Left lung (tissue), 10 donors: Measurements from ENCODE around the gene GRB2. TPM values are rescaled to one million over a fixed set of nuclear protein-coding genes. Genes with fewer than 3 reads are reported as not detected.
"Not testable (repeated sequence)": the region's sequence is repeated elsewhere in the genome, so short reads cannot be mapped to it uniquely, and the experiment has no call there.

Experiments used
- ATAC-seq: fragments of 200-7000 bp; cut with Tn5 transposase; one replicate; pipeline ENCODE4 v1.9.1; 2020; ENCODE audit warnings: moderate library complexity
- DNase-seq, 4 donors: peaks; one replicate each; pipeline ENCODE4 v3.0.0-alpha.2; 2013 to 2020
- H3K27ac ChIP-seq, 2 donors: fragments of 200-600 bp; sonication (generic) in 1 of 2; one replicate each; pipeline versions ENCODE4 v1.5.0 to v1.8.0; 2020 to 2021
- H3K27me3 ChIP-seq, 2 donors: fragments of 200-600 bp; sonication (generic) in 1 of 2; one replicate each; pipeline versions ENCODE4 v1.5.0 to v1.8.0; 2020 to 2021
- H3K36me3 ChIP-seq, 2 donors: fragments of 200-600 bp; sonication (generic) in 1 of 2; one replicate each; pipeline versions ENCODE4 v1.5.0 to v1.8.0; 2020 to 2021
- H3K4me1 ChIP-seq, 2 donors: fragments of 200-600 bp; one replicate each; pipeline ENCODE4 v1.8.0; 2021
- H3K4me3 ChIP-seq, 2 donors: fragments of 200-600 bp; sonication (generic) in 1 of 2; one replicate each; pipeline versions ENCODE4 v1.5.0 to v1.8.0; 2020 to 2021; ENCODE audit warnings: mild to moderate bottlenecking in 1 of 2
- H3K9me3 ChIP-seq, 2 donors: fragments of 200-600 bp; sonication (generic) in 1 of 2; one replicate each; pipeline versions ENCODE4 v1.5.0 to v1.8.0; 2020 to 2021
- CTCF ChIP-seq, 2 donors: fragments of 200-600 bp; sonication (generic) in 1 of 2; IDR thresholded peaks; one replicate each; pipeline versions ENCODE4 v1.5.0 to v1.8.0; 2021; ENCODE audit warnings: antibody characterized with exemption in 2 of 2
- intact Hi-C, 2 donors: fragments of 100-400 bp; cut with DNase I; formaldehyde crosslinking; loops; one replicate each; pipeline versions ENCODE4 v1.11.2 to v1.14.2; 2022
- polyA plus RNA-seq, 6 donors: library from polyadenylated mRNA; unstranded; fragments of 120-200 nt; gene quantifications; one replicate each; pipeline ENCODE4 v1.2.1, GENCODE V29; 2013; ENCODE audit not compliant: insufficient read length in 6 of 6
- total RNA-seq, 2 donors: library from RNA; stranded (reverse); fragmentation: NEBNext Ultra II Directional; extraction: Animal tissue kit (Norgen Biotek cat#: 25700); gene quantifications; one replicate each; pipeline ENCODE4 v1.2.1, GENCODE V29; 2021
- donor health status: DM: no; HTN: yes; CAD: no.
- donor health status: DM: no; HTN: no; CAD: no.

The GRB2 gene
- total and polyA plus RNA-seq, 8 donors, result 81.8 to 214 (median 83.3) TPM

DNA sequence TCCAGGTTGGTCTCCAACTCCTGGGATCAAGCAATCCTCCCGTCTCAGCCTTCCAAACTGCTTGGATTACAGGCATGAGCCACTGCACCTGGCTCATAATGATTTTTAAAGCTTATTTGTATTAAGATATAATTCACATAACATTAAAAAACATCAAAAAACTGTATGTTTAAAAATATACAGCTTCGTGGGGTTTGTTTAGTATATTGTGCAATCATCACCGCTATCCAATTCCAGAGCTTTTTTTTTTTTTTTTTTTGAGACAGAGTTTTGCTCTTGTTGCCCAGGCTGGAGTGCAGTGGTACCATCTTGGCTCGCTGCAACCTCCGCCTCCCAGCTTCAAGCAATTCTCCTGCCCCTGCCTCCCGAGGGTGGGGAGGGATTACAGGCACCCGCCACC, 105.2 kb downstream of the GRB2 start:
- no peak for DNase-seq
- H3K27ac ChIP-seq, result no peak overlapping the region
- H3K27me3 ChIP-seq, result no peaks in the 10 kb centered on the region
- no peak overlapping the region for H3K4me3 ChIP-seq
- ATAC-seq, result no peak
- H3K4me1 ChIP-seq, result peaks cover 0 to 56% of the 10 kb centered on the region in 2 donors
- intact Hi-C loops, result no loop called here
- no peaks in the 10 kb centered on the region for H3K9me3 ChIP-seq
- TF ChIP-seq CTCF (IDR thresholded peaks at IDR 0.05), result no peak
- H3K36me3 ChIP-seq, result no peaks in the 10 kb centered on the region

- ATAC-seq (peak; percentile 84), DNase-seq (no peak)
- Histone ChIP-seq H3K4me1 (peaks cover 0 to 68% of the 10 kb centered on the region in 2 donors), H3K4me3 (no peak overlapping the region), H3K27ac (peak overlapping the region; percentile 78 to 90), H3K36me3 (no peaks in the 10 kb centered on the region), H3K27me3 (no peaks in the 10 kb centered on the region), H3K9me3 (no peaks in the 10 kb centered on the region)
- intact Hi-C loops, result no loop called here
- TF ChIP-seq CTCF (IDR thresholded peaks at IDR 0.05), result no peak
These were observed 110.0 kb downstream of the GRB2 start for GRCh38 chr17:75295201-75296158.

GRCh38 chr17:75292810-75293448, 112.5 kb downstream of the GRB2 start:
- intact Hi-C loops, result not testable (repeated sequence)
- DNase-seq, result peak in 2 of 4 donors; percentile 78 to 90

GRCh38 chr17:75289832-75290337, 115.6 kb downstream of the GRB2 start:
- Histone ChIP-seq H3K27me3 (no peaks in the 10 kb centered on the region), H3K36me3 (peaks cover 0 to 19% of the 10 kb centered on the region in 2 donors), H3K9me3 (no peaks in the 10 kb centered on the region), H3K4me1 (peaks cover 3 to 54% of the 10 kb centered on the region in 2 donors), H3K27ac (peak overlapping the region; percentile 93 to 99), H3K4me3 (peak overlapping the region; percentile 72 to 86)
- ATAC-seq, result peak; percentile 43
- no peak for TF ChIP-seq CTCF (IDR thresholded peaks at IDR 0.05)
- peak in 2 of 4 donors; percentile 68 to 80 for DNase-seq
- intact Hi-C loops, result no loop called here

More at GRCh38 chr17:75292810-75293448, 112.5 kb downstream of the GRB2 start:
- H3K4me1 ChIP-seq, result peaks cover 3 to 75% of the 10 kb centered on the region in 2 donors
- H3K27me3 ChIP-seq, H3K36me3 ChIP-seq, H3K4me3 ChIP-seq, H3K9me3 ChIP-seq, ATAC-seq: not testable (repeated sequence)
- peak overlapping the region; percentile 33 to 65 for H3K27ac ChIP-seq

DNA sequence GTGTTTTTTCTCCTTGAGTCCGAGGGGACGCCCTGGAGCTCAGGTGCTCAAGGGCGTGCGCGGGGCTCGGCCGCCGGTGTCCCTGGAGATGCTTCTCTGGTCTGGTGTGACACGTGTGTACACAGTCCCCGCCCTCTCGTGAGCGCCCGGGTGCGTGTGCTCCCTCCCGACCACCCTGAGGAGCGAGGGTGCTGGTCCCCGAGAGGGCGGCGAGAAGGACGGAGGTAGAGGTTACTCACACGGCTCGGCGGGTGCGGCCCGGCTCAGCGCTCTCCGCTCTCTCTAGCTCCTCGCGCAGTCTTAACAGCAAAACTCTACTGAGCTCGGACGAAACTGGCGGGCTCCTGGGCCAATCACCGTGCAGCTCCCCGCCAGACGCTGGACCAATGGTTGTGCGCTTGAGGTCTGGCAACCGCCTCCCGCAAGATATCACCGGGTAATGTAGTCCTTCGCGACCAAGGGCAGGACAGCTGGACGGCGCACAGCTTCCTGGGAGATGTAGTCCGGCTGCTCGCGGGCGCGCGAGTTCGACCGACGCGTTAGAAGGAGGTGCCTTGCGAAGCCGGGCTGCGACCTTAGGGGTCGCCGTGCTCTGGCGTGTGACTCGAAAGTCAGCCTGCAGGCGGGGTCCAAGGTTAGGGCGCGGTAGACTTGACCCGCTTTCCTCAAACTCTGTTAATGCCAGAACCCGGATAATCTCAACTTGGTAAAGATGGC, 116.2 kb downstream of the GRB2 start, which contains the start of gene SLC25A19:
Gene SLC25A19, minus strand, starts transcription at position 319 of the 717 bp plus-strand sequence. CDS start 2,669 bp downstream, outside the sequence.
- Histone ChIP-seq H3K27me3 (no peaks in the 10 kb centered on the region), H3K27ac (peak within 1 kb of the TSS; percentile 93 to 99), H3K36me3 (peaks cover 0 to 24% of the 10 kb centered on the region in 2 donors), H3K9me3 (no peaks in the 10 kb centered on the region), H3K4me1 (peaks cover 3 to 48% of the 10 kb centered on the region in 2 donors), H3K4me3 (peak within 1 kb of the TSS; percentile 72 to 86)
- peak; percentile 95 to 99 (median 98) for DNase-seq
- ATAC-seq, result peak; percentile 97
- TF ChIP-seq CTCF (IDR thresholded peaks at IDR 0.05), result no peak
- intact Hi-C loops, result no loop called here
